ENCODE measurements around the gene ZNF474.

ZNF474 gene

DNA sequence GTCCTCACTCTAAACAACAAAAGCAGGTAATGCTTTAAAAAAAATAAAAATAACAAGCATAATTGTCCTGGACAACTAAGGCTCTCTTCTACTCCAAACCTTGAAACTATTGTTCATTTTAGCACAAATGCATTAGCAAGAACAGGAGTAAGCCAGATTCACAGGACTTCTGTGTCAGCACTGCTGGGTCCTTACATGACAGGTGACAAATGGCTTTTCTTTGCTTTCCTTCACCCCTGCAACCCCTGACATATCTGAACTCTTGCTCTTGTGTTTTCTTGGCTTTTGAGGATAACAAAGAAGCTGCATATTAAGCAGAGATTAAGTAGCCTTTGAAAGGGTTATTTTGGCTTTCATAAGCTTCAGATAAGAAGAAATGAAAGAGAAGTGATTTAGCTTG lies 71.1 kb downstream of the ZNF474 start:
- TF ChIP-seq, protein P1, sequence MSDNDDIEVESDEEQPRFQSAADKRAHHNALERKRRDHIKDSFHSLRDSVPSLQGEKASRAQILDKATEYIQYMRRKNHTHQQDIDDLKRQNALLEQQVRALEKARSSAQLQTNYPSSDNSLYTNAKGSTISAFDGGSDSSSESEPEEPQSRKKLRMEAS (IDR thresholded peaks at IDR 0.05; ENCODE audit: low read depth, low read length) = no peak
- TF ChIP-seq POLR2A (IDR thresholded peaks at IDR 0.05; ENCODE audit: extremely low read depth, insufficient read length) = no peak
- TF ChIP-seq, protein P2, sequence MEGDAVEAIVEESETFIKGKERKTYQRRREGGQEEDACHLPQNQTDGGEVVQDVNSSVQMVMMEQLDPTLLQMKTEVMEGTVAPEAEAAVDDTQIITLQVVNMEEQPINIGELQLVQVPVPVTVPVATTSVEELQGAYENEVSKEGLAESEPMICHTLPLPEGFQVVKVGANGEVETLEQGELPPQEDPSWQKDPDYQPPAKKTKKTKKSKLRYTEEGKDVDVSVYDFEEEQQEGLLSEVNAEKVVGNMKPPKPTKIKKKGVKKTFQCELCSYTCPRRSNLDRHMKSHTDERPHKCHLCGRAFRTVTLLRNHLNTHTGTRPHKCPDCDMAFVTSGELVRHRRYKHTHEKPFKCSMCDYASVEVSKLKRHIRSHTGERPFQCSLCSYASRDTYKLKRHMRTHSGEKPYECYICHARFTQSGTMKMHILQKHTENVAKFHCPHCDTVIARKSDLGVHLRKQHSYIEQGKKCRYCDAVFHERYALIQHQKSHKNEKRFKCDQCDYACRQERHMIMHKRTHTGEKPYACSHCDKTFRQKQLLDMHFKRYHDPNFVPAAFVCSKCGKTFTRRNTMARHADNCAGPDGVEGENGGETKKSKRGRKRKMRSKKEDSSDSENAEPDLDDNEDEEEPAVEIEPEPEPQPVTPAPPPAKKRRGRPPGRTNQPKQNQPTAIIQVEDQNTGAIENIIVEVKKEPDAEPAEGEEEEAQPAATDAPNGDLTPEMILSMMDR (IDR thresholded peaks at IDR 0.05; ENCODE audit: low read depth, low read length) = no peak
- TF ChIP-seq MYC (IDR thresholded peaks at IDR 0.05; ENCODE audit: low read depth, low read length) = no peak
- no peak overlapping the region for H3K4me3 ChIP-seq (ENCODE audit: low read depth, low read length)
- DNase-seq (ENCODE audit: low read depth) = no peak

DNA sequence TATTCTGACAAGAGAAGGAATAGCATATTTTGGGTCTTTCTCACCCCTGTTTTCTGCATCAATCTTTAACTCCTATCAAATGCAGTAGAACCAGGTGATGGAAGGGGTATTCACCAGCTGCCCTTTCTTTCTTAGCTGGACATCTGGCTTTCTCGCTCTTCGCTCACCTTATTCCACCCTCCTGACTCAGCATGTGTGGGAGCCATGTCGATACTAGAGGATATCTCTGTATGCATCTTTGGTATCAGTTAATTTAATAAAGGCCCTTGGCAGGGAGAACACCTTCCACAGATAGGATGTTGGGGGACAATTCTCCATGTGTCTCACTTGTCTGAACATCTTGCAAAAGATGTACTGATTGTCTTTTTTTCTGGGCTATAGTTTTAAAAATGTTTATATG lies 71.5 kb downstream of the ZNF474 start:
- DNase-seq (ENCODE audit: low read depth) = no peak
- TF ChIP-seq, protein P1 (IDR thresholded peaks at IDR 0.05; ENCODE audit: low read depth, low read length) = no peak
- H3K4me3 ChIP-seq (ENCODE audit: low read depth, low read length) = no peak overlapping the region

DNA sequence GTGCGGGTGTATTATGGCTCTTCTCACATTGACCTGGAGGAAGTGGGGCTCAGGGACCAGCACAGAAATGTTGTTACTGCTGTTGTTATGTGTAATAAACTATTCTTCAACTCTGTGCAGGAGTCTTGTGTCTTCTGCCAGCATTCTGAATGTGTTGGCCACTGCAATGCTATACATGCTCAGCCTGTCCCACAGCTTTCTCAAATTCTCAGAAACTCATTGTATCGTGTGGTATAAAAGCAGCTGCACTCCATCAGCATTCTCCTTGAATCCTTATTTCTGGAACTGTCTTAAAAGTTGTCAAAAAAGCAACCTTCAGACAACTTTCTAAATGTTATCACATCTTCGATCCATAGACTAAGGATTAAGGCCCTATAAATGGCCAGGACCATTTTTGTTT lies 72.0 kb downstream of the ZNF474 start:
- no peak overlapping the region for H3K4me3 ChIP-seq (ENCODE audit: low read depth, low read length)
- DNase-seq (ENCODE audit: low read depth) = no peak
- TF ChIP-seq, protein P2 (IDR thresholded peaks at IDR 0.05; ENCODE audit: low read depth, low read length) = no peak
- TF ChIP-seq MYC (IDR thresholded peaks at IDR 0.05; ENCODE audit: low read depth, low read length) = no peak
- no peak for TF ChIP-seq POLR2A (IDR thresholded peaks at IDR 0.05; ENCODE audit: extremely low read depth, insufficient read length)
- TF ChIP-seq, protein P1 (IDR thresholded peaks at IDR 0.05; ENCODE audit: low read depth, low read length) = no peak

DNA sequence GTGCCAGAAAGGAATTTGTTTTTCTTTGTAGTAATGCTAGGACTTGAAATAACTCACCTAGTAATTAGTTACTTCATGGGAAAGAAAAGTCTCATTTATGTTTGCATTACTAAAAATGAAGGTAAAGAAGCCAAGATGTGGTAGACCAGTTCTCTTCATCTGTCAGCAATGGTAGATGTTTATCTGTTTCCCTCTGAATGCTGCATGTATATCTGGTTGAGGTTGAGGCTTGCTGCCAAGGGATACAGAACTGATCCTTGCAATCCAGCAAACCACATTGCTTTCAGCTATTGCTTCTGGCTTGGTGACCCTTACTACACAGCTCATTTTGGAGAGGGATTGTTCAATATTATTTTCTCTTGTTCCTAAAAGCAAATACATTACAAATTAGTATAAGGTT lies 73.6 kb downstream of the ZNF474 start:
- TF ChIP-seq MYC (IDR thresholded peaks at IDR 0.05; ENCODE audit: low read depth, low read length) (no peak), POLR2A (IDR thresholded peaks at IDR 0.05; ENCODE audit: extremely low read depth, insufficient read length) (no peak)
- TF ChIP-seq, protein P2 (IDR thresholded peaks at IDR 0.05; ENCODE audit: low read depth, low read length) = no peak
- TF ChIP-seq, protein P1 (IDR thresholded peaks at IDR 0.05; ENCODE audit: low read depth, low read length) = no peak
- no peak for DNase-seq (ENCODE audit: low read depth)
- H3K4me3 ChIP-seq (ENCODE audit: low read depth, low read length) = no peak overlapping the region
